ENCODE results near the gene ATXN3L. TPM values are rescaled to one million over a fixed set of nuclear protein-coding genes. Genes with fewer than 3 reads are reported as not detected.

The ATXN3L gene
- polyA plus RNA-seq, 1 of the 3 experiments (the other 2 are of a cell fraction): not detected

DNA sequence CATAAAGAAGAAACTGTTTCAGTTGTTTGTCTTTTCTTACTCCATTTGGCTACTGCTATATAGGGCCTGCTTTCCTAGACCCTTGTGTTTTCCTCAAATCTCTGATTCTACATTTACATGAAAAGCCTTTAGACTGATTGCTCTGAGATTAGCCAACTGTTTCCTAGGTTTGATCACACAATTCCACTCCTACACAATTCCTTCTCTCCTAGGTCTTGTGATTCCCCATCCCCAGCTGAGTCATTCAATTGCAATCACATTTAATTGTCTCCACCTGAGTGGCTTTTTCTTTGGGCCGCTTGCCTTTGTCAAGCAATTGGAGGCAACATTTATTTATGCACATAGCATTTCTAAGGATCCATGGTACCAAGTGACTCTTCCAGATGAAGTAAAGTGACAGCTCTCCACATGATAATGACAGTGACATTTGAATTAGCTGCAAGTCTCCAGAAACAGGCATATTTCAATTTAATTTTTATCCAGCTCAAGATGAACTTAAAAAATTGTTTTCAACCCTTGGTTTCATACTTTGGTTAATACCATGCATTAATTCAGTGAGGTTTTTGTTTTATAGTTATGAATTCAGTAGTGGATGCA lies 35.8 kb downstream of the ATXN3L start (continued):
- TF ChIP-seq RFX5 (IDR thresholded peaks at IDR 0.05; ENCODE audit: low read length) (no peak), TCF12 (IDR thresholded peaks at IDR 0.05) (peak; percentile 85), SMC3 (IDR thresholded peaks at IDR 0.05; ENCODE audit: low read depth, low read length) (no peak), EZH2phosphoT487 (IDR thresholded peaks at IDR 0.05; ENCODE audit: borderline replicate concordance, low read depth) (no peak), EP300 (IDR thresholded peaks at IDR 0.05; ENCODE audit: borderline replicate concordance in 1 of 2, low read depth in 1 of 2, low read length in 1 of 2) (peak; percentile 38 to 41; a peak in 2 of 4 replicates), ELF1 (IDR thresholded peaks at IDR 0.05) (no peak)
- TF ChIP-seq, protein P1, sequence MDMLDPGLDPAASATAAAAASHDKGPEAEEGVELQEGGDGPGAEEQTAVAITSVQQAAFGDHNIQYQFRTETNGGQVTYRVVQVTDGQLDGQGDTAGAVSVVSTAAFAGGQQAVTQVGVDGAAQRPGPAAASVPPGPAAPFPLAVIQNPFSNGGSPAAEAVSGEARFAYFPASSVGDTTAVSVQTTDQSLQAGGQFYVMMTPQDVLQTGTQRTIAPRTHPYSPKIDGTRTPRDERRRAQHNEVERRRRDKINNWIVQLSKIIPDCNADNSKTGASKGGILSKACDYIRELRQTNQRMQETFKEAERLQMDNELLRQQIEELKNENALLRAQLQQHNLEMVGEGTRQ (IDR thresholded peaks at IDR 0.05; ENCODE audit: borderline replicate concordance, low read depth, low read length): no peak

DNA sequence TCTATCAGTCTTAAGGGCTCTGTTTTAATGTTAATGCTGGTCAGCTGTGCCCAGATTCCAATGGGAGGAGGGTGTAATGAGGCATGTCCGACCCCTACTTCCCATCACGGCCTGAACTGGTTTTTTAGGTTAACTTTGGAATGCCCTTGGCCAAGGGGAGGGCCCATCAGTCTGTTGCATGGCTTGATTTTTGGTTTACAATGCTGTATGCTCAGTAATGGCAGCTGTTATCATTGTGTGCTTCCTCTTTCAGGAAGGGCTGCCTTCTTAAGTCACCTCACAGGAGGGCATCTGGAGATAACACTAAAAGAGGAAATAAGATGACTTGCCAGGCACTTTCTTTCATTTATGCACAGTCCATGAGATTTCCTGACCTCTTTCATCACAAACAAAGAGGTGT lies 36.3 kb downstream of the ATXN3L start:
- H3K9ac ChIP-seq: no peak overlapping the region
- DNase-seq: no peak
- H3K4me3 ChIP-seq (ENCODE audit: low read depth in 2 of 2, low read length in 1 of 2): no peak overlapping the region
- WGBS (ENCODE audit: low lambda C conversion rate): 29% methylated on average over 2 of the region's 2 CpGs
- H3K4me1 ChIP-seq (ENCODE audit: control insufficient read depth in 1 of 2, insufficient read depth in 2 of 2, low read depth in 1 of 2, low read length in 1 of 2): peaks cover 4 to 39% of the 10 kb centered on the region in 2 experiments
- TF ChIP-seq POLR2AphosphoS5 (IDR thresholded peaks at IDR 0.05; ENCODE audit: low read depth, low read length): 0 out of 2 replicates have a peak, but pooled peaks have one; percentile 6
- no peak for TF ChIP-seq NFIC (IDR thresholded peaks at IDR 0.05; ENCODE audit: borderline replicate concordance)
- no peak overlapping the region for H2AFZ ChIP-seq (ENCODE audit: low read depth)
- ChIA-PET POLR2A (no interaction called here), CTCF (interaction anchor here (1.5 to 1.6 kb wide), 2 partner anchors 205 to 337 kb away, joined by 4 read pairs; no protein-coding TSS in a partner anchor)
- peak overlapping the region; percentile 3; the same call in 1 of the 2 replicates for H3K4me2 ChIP-seq
- peaks cover 72% of the 10 kb centered on the region for H3K79me2 ChIP-seq (ENCODE audit: insufficient read depth)
- H3K9me3 ChIP-seq: no peaks in the 10 kb centered on the region
- H3K36me3 ChIP-seq (replicated peaks in 1 of 2; ENCODE audit: control insufficient read depth in 1 of 2, insufficient read depth in 2 of 2, low read length in 1 of 2): peaks cover 0 to 17% of the 10 kb centered on the region in 2 experiments
- H3K27me3 ChIP-seq (ENCODE audit: insufficient read depth): no peaks in the 10 kb centered on the region
- peaks cover 26% of the 10 kb centered on the region for H3F3A ChIP-seq (replicated peaks; ENCODE audit: insufficient read depth)
- peak overlapping the region; percentile 74 to 89 for H3K27ac ChIP-seq (ENCODE audit: low read depth in 2 of 2, low read length in 1 of 2)
- H4K20me1 ChIP-seq (ENCODE audit: insufficient read depth): no peaks in the 10 kb centered on the region
- no peaks in the 10 kb centered on the region for H3K9me2 ChIP-seq

DNA sequence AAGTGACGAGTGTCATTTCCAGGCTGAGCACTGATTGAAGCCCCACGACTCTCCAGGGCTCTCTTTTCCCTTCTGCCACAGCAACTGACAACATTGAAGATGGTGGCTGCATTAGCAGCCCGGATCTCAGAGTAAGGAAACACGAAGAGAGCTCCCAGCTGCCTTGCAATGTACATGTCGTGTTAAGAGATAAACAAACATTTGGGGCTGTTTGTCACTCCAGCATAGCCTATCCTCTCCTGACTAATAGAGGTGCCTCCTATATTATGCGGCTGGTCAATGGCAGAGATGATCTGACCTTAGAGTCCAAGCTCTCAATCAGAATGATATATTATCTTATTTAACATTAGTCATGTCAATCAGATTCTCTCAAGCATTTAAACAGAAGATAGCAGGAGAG lies 38.6 kb downstream of the ATXN3L start:
- TF ChIP-seq FOSL2 (IDR thresholded peaks at IDR 0.05; ENCODE audit: borderline replicate concordance, low read depth) (no peak), RAD21 (IDR thresholded peaks at IDR 0.05; ENCODE audit: low read length) (no peak), RCOR1 (IDR thresholded peaks at IDR 0.05; ENCODE audit: low read length) (no peak), TAF1 (IDR thresholded peaks at IDR 0.05; ENCODE audit: borderline replicate concordance, low read depth, low read length) (no peak), TEAD4 (IDR thresholded peaks at IDR 0.05; ENCODE audit: borderline replicate concordance, insufficient read depth) (no peak), POLR2AphosphoS5 (IDR thresholded peaks at IDR 0.05; ENCODE audit: low read depth, low read length) (no peak), EP300 (IDR thresholded peaks at IDR 0.05; ENCODE audit: borderline replicate concordance in 1 of 2, low read depth in 1 of 2, low read length in 1 of 2) (no peak), CHD2 (IDR thresholded peaks at IDR 0.05; ENCODE audit: low read length, partially characterized antibody) (no peak)
- TF ChIP-seq, protein P2, sequence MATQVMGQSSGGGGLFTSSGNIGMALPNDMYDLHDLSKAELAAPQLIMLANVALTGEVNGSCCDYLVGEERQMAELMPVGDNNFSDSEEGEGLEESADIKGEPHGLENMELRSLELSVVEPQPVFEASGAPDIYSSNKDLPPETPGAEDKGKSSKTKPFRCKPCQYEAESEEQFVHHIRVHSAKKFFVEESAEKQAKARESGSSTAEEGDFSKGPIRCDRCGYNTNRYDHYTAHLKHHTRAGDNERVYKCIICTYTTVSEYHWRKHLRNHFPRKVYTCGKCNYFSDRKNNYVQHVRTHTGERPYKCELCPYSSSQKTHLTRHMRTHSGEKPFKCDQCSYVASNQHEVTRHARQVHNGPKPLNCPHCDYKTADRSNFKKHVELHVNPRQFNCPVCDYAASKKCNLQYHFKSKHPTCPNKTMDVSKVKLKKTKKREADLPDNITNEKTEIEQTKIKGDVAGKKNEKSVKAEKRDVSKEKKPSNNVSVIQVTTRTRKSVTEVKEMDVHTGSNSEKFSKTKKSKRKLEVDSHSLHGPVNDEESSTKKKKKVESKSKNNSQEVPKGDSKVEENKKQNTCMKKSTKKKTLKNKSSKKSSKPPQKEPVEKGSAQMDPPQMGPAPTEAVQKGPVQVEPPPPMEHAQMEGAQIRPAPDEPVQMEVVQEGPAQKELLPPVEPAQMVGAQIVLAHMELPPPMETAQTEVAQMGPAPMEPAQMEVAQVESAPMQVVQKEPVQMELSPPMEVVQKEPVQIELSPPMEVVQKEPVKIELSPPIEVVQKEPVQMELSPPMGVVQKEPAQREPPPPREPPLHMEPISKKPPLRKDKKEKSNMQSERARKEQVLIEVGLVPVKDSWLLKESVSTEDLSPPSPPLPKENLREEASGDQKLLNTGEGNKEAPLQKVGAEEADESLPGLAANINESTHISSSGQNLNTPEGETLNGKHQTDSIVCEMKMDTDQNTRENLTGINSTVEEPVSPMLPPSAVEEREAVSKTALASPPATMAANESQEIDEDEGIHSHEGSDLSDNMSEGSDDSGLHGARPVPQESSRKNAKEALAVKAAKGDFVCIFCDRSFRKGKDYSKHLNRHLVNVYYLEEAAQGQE (IDR thresholded peaks at IDR 0.05; ENCODE audit: low read depth, low read length): no peak
- TF ChIP-seq, protein P1 (IDR thresholded peaks at IDR 0.05; ENCODE audit: borderline replicate concordance, low read depth, low read length): no peak
- TF ChIP-seq, protein P3, sequence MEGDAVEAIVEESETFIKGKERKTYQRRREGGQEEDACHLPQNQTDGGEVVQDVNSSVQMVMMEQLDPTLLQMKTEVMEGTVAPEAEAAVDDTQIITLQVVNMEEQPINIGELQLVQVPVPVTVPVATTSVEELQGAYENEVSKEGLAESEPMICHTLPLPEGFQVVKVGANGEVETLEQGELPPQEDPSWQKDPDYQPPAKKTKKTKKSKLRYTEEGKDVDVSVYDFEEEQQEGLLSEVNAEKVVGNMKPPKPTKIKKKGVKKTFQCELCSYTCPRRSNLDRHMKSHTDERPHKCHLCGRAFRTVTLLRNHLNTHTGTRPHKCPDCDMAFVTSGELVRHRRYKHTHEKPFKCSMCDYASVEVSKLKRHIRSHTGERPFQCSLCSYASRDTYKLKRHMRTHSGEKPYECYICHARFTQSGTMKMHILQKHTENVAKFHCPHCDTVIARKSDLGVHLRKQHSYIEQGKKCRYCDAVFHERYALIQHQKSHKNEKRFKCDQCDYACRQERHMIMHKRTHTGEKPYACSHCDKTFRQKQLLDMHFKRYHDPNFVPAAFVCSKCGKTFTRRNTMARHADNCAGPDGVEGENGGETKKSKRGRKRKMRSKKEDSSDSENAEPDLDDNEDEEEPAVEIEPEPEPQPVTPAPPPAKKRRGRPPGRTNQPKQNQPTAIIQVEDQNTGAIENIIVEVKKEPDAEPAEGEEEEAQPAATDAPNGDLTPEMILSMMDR (IDR thresholded peaks at IDR 0.05): no peak
- Histone ChIP-seq H3K9ac (no peak overlapping the region), H3K27me3 (ENCODE audit: insufficient read depth) (no peaks in the 10 kb centered on the region), H3K9me3 (no peaks in the 10 kb centered on the region), H3F3A (replicated peaks; ENCODE audit: insufficient read depth) (peaks cover 4% of the 10 kb centered on the region), H3K4me1 (ENCODE audit: control insufficient read depth in 1 of 2, insufficient read depth in 2 of 2, low read depth in 1 of 2, low read length in 1 of 2) (peaks cover 4 to 22% of the 10 kb centered on the region in 2 experiments), H4K20me1 (ENCODE audit: insufficient read depth) (no peaks in the 10 kb centered on the region), H3K79me2 (ENCODE audit: insufficient read depth) (peaks cover 86% of the 10 kb centered on the region), H3K9me2 (no peaks in the 10 kb centered on the region), H3K36me3 (replicated peaks in 1 of 2; ENCODE audit: control insufficient read depth in 1 of 2, insufficient read depth in 2 of 2, low read length in 1 of 2) (peaks cover 0 to 13% of the 10 kb centered on the region in 2 experiments), H3K27ac (ENCODE audit: low read depth in 2 of 2, low read length in 1 of 2) (no peak overlapping the region; a peak in 3 of 4 replicates), H2AFZ (ENCODE audit: low read depth) (no peak overlapping the region), H3K4me2 (no peak overlapping the region), H3K4me3 (ENCODE audit: low read depth in 2 of 2, low read length in 1 of 2) (no peak overlapping the region)
- no peak for DNase-seq
- CTCF ChIA-PET: no interaction called here
- POLR2A ChIA-PET: no interaction called here
- 62% methylated on average over 6 of the region's 6 CpGs for WGBS (ENCODE audit: low lambda C conversion rate)

Data from SK-N-SH (cell line).